DMS79 (cell line): ENCODE results near the gene YES1.
"Not testable (repeated sequence)": the region's sequence is repeated elsewhere in the genome, so short reads cannot be mapped to it uniquely, and the experiment has no call there.

ENCODE experiments used
- DNase-seq: peaks from one replicate; lab custom pipeline; 2025; lab: John Stamatoyannopoulos, UW

Gene YES1

DNA sequence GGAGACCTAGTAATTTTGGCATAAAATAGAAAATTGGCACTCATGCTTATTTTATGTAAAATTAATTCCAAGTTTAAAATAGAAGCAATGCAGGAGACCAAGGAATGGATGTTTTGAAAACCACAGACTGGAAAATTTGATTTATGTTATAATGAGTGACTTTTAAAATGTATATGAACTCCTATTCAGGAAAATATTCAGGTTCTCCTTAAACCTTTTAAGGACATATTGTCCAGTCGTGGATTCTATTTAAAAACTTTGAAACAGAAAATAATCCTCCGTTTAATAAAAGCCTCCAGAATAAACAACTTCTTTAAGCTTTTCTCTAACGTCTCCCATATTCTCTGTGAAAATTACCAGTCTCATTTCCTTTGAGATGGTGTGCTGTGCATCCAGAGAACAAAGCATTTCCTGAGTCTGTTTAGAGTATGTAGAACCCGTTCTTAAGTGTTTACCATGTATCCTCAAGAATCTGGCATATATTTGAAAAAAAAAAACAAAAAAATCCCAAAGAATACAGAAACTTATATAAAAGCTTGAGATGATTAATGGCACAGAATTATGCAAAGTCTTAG is 8.6 kb upstream of the YES1 start:
- no peak for DNase-seq

DNA sequence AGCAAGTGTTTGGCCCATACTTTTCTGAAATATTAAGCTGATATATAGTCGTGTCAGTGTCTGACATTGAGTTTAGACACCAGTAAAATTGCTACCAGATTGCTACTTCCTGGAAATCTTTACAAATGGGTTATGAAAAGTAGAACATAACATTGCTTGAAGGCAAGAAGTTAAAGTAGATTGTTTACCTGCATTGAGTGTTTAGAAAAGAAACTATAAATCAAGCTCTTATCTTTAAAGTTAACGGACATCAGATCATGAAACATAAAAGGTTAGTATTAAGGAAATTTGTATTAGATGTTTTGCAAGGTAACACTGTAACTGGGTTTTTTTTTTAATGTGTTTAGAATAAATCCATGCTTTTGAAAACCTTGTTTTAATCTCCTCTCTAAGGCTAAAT is 4.8 kb upstream of the YES1 start:
- DNase-seq, result no peak

DNA sequence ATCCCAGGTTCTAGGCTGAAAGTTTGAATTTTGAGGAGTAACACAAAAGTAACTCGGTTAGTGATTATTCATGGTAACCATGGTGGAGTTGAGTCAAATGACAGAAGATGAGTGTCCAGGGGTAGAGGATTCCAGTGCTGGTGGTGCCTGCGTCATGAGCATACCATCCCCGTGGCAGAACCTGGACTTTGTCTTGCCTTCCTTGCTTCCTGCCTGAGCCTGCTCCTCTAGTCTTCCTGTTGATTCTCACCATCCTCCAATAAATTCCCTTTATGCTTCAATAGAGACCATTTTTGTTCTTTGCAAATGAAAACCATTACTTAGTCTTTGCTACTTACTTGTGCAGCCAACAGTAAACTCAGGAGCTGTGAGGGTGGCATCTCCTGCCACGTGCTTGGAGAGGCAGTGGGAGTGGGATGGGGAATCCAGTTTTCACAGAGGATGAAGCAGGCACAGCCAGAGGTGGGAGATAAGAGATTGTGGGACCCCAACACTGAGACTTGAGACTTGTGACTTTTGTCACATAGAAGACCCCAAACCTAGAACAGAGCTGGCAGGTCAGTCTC is 4.1 kb upstream of the YES1 start:
- DNase-seq, result no peak

DNA sequence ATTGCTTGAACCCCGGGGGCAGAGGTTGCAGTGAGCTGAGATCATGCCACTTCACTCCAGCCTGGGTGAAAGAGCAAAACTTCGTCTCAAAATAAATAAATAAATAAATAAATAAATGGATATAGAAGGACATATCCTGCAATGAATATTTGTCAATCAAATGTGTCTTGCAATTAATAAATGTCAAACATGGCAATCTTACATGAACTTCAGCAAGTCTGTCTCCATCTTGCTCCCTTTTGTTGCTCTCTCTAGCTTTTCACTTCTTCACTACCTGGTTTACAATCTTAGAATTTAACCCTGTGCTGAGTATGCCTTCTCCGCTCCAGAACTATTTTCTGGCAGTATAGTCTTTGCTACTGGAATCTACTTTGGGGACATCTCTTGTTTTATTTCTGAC is 3.3 kb upstream of the YES1 start:
- DNase-seq, result no peak

DNA sequence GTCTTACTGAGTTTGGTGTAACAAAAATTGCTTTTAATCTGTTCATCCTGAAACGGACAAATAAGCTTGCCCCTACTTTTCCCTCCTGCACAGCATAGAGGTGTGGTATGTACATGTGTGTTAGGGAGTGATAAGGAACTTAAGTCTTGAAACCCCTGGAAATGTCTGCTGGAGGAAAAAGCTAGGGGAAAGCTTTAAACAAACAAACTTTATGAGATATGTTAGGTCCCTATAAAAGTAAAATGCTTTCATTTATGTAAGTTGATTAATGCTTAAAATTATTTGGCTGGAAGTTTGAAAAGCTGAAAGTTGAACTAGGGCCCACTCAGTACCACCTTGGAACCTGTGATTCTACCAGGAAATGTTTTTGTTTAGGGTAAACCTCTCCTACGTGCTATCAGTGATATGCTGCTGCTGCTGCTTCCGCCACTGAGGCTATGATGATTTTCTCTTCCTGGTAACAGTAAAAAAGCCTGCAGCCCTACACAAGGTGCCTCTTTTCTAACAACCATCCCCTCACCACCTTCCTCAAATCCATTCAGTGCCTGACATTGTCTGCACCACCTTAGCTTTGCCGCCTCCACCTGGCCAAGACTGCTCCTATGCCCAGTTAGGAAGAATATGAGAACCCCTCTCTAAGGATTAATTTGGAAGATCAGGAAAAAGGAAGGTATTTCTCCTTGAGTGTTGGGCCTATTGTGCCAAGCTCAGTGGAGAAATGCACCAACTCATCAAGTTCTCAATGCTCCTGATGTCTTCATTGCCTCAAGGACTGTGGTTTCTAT is 2.5 kb upstream of the YES1 start:
- DNase-seq, result no peak

DNA sequence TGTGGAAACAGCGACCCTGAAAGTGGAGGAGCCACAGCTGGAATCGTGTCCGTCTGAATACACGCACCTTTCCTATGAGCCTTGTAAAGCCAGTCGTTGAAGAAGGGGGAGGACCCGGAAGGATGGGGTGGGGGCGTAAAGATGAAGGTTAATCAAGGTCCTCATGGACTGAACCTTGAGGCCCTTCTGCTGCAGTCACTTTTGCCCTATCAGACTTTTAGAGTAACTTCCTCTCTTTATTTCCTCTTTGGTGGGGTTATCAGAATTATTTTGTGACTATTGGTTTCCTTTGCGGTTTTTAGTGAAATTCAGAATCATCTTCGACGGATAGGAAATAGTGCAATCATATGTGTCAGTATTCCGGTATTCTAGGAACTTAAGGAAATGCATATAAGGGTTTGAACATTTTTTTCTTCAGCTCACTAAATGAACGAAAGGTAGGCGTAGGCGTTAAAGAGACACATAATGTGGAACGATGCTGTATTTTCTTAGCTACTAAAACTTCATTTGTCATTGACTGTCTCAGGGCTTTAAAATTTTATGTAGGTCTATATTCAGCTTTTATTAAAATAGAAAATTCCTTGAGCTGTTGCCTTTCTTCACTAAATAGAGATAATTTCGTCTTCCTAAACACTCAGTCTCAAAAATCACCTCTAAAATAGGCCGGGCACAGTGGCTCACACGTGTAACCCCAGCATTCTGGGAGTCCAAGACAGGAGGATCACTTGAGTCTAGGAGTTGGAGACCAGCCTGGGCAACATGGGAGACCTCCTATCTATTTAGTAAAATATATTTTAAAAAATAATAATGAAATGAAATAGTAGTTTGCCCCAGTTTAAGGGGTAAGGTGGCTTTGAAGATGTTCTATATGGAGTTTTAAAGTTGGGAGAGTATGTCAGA is 1.4 kb upstream of the YES1 start:
- no peak for DNase-seq

DNA sequence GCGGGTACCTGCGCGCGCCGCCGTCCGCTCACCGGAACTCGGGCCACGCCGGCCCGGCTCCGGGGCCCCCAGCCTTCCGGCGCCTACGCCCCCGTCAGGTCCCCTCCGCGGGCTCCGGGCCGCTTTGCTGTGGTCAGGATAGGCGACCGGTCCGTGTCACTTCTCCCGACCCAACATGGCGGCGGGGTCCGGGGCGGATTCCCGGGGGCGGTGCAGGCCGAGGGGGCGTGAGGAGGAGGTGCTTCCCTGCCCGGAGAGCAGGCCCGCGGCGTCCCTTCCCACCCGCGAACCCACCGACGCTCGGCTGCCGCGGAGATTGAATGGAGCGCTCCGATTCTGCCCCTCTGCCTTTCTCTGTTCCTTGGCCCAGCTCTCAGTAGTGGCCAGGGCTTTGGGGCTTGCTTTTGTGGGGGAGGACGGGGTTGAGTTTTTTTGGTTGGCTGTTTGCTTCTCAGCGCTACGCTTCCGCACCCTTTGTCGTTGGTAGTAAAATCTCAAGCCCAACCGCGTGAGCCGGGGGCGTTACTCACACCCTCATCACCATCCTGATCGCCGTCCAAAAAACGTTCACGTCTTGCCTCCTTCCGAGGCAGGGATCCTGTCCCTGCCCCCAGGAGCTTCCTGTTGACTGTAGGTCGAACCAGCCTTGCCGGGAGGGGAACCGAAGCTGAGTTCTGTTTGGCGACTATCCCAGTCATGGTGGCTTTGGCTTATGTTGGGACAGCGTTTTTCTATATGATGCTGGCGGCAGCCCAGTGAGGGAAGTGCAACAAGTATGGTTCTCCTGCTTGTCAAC is 532 bp upstream of the YES1 start:
- DNase-seq, result peak; percentile 40

DNA sequence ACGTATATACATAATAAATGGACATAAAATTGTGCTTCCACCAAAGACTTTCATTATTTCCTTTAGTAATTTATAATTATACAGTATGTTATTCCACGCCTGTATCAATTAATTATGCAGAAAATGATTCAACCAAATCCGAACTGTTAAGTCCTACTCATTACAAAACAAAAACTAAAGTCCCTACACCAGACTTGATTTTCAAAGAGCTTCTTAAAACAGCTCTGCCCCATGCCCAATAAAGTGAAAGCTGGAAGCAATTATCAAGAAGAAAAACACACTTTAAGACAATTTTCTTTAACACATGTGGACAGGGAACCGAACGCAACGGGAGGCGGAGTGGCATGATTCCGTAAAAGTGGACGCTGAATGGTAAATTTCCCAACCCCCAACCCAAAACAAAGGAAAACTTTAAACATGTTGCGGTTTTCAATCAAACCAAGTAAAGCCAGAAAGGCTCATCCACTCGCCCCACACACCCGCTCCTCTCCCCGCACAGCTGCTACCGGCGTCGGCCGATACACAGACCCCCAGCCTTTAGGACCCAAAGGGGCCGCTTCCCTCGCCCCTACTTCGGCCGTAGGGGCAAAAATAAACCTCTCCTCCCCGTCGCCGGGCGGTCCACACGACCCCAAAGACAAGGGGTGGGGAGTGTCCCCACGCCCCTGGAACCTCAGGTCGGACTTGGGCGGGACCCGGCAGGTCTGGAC is 705 bp downstream of the YES1 start:
- no peak for DNase-seq

DNA sequence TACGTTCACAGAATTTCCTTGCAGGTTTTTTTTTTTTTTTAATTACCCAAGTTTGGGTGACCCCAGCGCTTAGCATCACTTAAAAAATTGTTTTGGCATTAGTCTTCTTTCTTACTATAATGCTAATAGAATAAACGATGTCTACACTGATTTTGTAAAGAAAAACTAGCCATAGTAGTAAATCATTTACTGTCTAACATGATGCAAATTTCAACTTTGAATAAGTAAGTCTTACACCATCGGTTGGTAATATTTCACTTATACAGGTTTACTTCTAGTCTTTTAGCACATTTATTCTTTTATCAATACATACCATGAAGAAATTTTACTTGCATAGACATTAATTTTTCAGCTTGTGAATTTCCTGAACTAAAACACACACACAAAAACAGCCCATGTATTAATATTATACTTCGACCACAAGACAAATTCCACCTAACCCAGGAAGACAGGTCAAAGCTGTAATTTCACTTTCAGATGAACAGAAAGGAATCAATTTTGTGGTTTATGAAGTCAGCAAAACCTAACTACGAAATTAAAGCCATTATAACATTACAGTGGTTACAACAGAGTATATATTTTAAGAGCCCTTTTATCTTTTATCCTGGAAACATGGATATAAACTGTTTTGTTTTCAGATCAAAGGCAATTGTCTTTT is 1.9 kb downstream of the YES1 start:
- DNase-seq, result no peak

DNA sequence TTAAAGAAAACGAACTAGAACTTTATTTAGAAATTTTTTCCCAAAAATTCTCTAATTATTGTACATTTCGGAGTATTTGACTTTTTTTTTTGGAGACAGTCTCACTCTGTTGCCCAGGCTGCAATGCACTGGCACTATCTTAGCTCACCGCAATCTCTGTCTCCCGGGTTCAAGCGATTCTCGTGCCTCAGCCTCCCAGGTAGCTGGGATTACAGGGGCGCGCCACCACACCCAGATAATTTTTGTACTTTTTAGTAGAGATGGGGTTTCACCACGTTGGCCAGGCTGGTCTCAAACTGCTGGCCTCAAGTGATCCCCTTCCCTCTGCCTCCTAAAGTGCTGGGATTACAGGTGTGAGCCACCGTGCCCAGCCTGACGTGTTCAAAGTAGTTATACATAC is 2.8 kb downstream of the YES1 start:
- not testable (repeated sequence) for DNase-seq

DNA sequence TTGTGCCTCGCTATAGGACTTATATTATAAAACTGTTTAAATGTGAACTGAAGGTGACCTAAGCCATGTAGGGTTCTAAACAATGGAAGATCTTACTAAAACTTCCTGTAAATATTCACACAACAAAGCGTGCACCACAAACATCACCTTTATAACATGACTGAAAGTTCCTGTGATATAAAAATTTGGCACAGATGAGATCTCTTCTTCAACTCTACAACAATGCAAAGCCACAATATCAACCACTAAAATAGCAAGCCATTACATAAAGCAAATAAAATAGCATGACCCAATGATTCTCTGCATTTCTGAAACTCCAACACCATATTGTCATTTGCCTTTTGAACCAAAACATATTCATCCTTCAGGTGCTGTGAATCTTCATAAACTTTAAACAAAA is 3.5 kb downstream of the YES1 start:
- no peak for DNase-seq

DNA sequence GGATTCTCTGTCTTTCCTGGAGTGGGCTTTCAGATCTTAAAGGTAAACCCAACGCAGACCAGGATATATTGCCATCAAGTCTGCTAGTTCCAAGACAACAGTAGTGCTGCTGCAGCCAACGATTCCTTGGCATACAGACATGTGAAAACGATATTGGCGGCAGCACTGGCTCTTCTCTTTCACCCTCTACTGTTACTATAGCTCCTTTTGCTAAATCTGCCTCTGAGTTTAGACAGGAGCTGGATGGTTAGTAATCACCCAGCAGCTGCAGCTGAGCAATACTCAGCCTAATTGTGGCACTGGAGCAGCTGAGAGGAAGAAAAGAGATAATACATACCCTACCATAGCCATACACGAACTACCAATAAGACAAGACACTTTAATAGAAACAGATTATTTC is 4.0 kb downstream of the YES1 start:
- no peak for DNase-seq

DNA sequence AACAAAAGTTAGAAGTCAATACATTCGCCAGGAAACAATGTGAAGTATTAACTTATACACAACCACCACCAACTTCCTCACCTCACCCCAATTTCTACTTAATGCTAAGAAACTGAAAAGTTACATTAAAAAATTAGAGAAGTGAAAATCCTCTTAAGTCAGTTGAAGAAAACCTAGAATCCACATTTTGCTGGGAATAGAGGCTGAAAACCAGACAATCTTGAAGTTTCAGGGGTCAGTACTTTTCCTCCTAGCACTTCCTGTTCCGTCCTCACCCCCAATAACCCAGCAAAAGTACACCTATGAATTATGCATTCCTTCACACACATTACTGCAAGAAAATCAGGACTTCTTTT is 6.3 kb downstream of the YES1 start:
- no peak for DNase-seq

DNA sequence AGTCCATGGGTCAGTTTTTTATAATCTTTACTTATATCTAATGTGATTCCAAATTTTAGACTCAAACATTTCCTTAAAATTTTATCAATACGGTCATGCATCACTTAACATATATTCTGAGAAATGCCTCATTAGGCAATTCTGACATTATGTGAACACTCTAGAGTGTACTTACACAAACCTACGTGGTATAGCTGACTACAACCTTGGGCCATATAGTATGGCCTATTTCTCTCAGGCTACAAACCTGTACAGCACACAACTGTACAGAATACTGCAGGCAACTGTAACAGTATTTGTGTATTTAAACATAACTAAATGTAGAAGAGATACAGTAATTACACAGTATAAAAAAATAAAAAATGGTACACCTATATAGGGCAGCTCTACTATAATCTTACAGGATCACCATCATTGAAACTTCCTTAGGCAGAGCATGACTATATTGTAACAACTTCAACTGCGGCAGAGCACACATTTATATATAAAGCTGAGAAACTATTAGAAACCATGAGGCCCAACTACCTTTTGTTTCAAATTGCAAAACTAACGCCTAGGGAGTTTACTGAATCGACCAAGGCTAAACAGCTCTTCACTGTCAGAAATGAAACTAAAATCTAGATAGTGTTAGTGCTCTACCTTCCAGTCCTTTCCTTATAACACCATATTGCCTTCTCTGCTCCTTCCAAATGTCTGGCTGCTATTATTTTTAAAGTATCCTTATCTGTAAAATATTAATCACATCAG is 6.9 kb downstream of the YES1 start:
- no peak for DNase-seq

DNA sequence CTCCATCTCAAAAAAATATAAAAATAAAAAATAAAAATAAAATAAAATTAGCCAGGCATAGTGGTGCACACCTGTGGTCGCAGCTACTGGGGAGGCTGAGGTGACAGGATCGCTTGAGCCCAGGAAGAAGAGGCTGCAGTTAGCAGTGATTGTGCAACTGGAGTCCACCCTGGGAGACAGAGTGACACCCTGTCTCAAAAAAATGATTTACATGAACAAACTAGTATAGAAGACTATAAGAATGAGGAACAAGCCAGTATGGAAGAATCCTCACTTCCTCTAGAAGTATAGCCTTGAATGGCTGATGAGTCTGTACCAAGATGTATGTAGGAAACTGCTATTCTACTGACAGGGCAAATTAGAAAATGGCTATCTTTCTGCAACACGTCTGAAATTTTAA is 10.9 kb downstream of the YES1 start:
- no peak for DNase-seq

DNA sequence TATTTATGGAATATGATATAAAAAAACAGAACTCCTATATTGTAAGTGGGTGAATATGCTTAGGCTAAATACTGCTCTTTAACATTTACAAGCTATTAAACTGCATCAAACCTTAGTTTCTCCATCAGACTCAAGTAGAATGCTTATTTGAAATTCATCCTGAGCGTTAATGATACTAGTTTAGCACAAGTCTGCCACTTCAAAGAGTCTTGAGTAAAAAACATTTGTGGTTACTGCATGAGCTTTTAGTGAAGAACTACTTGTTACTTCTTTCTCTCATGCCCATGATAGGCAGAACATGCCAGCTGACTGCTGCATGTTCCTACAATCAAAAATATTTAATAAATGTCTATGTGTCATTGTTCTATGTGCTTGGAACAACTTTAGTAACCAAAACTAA is 12.1 kb downstream of the YES1 start:
- no peak for DNase-seq

DNA sequence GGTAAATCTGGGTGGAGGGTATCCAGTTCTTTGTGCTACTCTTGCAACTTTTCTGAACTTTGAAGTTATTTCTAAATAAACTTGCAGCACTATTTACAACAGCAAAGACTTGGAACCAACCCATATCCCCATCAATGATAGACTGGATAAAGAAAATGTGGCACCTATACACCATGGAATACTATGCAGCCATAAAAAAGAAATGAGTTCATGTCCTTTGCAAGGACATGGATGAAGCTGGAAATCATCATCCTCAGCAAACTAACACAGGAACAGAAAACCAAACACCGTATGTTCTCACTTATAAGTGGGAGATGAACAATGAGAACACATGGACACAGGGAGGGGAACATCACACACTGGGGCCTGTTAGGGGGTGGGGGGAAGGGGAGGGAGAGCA is 16.7 kb downstream of the YES1 start:
- not testable (repeated sequence) for DNase-seq

DNA sequence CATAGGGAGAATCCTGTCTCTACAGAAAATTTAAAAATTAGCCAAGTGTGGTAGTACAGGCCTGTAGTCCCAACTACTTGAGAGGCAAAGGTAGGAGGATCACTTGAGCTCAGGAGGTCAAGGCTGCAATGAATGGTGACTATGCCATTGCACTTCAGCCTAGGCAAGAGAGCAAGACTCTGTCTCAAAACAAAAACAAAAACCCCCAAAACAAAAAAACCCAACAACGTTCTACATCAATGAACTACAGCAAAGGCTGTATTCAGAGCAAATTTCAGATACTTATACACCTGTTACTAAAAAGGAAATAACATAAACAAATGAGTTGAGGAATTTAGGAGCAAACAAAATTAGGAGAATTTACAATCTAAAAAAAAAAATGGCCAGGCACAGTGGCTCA is 22.6 kb downstream of the YES1 start:
- no peak for DNase-seq

DNA sequence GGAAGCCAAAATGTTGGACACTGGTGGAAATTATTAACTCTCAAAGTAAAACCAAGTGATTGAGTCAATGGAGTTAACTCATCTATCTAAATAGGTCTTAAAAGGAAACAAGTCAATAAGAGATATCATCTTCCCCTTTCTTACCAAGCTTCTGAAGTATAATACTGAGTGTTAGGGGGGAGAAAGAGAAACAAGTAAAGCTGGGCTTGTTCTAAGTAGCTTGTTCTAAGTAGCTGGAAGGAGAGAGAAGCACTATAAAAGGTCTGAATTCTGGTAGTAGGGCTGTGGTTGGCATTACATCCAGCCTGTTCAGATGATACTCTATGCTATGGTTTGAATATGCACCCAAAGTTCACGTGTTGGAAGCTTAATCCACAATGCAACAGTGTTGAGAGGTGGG is 26.8 kb downstream of the YES1 start:
- DNase-seq, result no peak
